GM11168 (cell line): ENCODE data around the gene ALDH4A1.

ENCODE experiments used
- in situ Hi-C: fragments of 300-500 bp; cut with MboI; formaldehyde crosslinking; loops from one replicate; pipeline ENCODE4 v1.12.0; 2022; ENCODE audit warnings: low sequenced_read_pairs; ENCODE audit not compliant: unreplicated experiment

Gene ALDH4A1

DNA sequence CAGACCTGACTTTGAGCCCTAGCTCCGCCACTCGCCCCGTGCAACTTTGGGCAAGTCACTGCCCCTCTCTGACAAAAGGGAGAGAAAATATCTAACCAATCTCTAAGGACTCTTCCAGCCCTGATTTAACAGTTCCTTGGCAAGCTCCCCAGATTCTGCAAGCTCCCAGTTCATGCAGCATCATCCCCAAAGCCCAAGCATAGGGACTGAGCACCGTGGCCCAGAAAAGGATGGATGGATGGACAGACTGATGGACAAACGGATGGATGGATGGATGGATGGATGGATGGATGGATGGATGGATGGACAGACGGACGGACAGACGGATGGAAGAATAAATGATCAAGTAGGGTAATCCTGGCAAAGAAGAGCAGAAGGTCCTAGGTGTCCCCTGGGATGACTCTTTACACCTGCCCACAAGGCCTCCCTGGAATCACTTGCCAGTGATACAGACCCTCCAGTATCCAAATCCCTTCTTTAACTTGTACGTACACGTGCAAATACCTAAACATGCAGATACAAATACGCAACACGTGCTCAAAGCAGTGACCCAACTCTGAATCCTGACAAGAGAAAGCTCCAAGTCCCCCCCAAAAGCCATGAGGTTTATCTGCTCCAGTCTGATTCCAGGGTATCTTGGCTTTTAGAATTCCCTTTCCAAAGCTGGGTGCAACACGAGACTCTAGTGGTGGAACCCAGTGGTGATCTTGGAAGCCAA, 38.1 kb upstream of the ALDH4A1 start:
- in situ Hi-C loops, result no loop called here

DNA sequence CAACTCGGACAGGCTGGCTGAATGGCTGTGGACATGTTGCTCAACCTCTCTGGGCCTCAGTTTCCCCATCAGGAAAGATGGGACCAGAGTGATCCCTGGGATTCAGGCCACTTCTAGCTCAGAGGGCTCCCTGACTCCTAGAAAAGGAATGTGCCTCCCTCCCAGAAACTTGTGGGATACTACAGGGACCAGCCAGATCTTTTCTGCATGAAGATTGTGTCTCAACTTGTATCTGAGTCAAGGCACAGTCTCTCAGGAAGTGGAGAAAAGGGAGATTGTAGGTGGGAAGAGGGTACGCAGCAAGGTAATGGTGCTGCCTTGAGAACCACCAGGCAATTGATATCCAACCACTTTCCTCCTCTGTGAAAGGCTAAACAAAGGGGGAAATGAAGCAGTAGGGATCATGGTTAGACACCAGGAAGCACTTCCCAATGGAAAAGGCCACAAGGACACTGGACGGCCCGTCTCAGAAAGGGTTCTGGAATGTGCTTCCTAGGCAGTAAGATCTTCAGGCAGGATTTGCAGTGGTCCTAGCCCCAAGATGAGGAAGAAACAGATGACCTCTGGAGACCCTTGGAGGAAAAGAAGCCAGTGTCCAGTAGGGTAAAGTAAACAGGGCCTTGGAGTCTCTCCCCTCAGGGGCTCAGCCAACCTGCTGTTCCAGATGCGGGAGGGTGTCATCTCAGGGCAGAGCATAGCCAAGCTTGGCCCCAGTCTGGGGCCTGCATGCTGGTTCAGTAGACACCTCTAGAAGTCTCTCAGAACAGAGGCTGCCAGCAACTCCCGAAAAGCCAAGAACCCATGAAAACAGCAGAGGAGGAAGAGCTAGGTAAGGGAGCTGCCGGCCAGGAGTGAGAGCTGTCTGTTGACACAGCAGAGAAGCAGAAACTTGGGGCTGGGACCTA, 37.3 kb upstream of the ALDH4A1 start:
- in situ Hi-C loops, result no loop called here

DNA sequence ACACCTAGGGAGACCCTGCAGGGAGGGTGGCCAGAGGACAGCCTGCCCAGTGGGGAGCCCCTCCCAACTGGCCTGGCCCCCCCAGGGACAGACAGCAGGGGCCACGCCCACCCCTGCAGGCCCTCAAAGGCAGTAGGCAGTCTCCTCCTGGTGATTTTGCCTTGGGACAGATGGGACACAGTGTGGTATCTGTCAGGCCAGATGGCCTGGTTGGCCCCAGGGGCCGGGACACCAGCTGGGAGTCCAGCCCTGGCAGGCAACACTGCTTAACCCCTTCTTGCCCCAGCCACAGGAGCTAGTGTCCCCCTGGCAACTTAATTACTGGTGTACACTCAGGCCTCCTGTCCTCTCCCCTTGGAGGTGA, 36.3 kb upstream of the ALDH4A1 start:
- in situ Hi-C loops, result no loop called here

DNA sequence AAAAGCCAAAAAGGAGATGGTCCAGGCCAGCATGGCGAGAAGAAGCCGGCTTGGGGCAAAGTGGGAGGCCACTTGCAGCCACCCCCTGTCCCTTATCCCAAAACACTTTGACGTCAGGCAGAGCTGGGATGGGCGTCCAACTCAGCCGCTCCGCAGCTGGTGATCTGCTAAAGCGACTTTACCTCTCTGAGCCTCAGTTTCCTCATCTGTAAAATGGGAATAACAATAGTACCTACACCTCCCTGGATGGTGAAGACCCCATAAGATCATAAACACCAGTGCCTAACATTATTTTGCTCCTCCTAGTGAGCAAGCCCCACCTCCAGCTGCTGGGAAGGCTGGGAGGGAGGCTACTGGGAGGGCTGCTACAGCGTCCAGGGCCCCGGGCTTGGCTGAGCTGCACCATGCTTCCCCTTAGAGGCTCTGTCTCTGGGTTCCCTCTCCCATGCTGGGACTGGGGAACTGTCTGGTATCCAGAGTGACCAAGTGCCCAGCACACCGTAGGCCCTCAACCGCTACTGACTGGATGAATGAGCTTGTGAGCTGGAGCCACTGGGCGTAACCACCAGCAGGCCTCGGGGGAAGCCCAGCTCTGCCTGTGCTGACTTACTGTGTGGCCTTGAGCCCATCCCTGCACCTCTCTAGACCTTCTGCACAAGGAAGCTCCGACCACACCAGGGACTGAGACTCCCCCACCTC, 35.8 kb upstream of the ALDH4A1 start:
- in situ Hi-C loops, result no loop called here

DNA sequence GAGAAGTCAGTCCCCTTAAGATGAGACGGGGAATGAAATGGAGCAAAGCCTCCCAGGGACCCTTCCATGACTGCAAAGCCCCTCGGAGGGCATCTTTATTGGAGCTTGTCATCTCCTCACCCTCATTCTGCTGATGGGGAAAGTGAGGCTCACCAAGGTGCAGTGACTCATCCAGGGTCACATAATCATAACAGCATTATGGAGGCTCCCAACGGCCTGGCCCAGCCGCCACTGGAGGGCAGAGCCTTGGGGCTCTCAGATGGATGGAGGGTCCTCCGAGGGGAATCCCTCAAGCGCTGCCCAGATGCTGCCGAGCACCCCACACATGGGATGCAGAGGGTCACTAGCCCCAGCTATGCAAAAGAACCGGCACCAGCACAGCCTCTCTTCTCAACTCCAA, 35.2 kb upstream of the ALDH4A1 start:
- in situ Hi-C loops, result no loop called here

DNA sequence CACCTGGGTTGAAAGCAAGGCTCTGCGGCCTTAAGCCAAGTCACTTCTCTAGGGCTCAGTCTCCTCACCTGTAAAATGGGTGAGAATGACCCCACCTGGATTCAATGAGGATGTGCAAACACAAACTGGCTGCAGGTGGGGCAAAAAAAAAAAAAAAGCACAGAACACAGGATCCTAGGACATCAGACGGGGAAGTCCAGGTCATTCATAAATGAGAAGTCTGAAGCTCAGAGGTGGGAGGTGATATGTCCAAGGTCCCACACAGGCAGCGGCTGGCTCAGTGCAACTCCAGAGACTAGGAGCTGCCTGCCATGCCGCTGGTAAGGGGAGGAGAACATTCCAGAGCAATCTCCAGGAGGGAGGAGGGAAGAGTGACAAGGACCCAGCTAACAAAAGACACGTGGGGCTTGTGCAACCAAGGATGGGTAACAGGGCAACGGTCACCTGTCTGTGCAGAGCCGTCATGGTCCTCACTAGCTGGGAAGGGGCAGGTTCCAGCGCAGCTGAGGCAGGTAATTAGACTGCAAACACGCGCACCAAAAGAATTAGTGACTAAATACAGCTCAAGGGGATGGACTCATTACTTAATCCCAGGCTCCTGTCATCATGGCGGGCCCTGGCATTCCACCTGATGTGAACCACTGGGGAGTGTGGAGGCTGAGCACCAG, 34.6 kb upstream of the ALDH4A1 start:
- in situ Hi-C loops, result no loop called here

DNA sequence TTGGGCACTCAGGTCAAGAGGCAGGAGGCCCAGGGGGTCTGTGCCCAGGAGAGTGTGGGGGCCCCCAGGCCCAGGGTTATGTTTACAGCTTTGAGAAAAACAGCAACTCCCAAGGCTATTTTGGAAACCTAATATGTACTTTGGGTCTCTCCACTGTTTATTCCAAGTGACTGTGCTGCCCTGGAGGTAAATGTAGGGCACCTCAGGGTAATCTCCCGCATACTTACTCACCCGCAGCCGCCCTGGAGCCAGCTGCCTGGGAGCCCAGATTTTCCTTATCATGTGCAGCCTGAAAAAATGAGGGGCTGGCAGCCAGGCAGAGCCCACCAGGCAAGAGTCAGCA, 34.1 kb upstream of the ALDH4A1 start:
- in situ Hi-C loops, result no loop called here

DNA sequence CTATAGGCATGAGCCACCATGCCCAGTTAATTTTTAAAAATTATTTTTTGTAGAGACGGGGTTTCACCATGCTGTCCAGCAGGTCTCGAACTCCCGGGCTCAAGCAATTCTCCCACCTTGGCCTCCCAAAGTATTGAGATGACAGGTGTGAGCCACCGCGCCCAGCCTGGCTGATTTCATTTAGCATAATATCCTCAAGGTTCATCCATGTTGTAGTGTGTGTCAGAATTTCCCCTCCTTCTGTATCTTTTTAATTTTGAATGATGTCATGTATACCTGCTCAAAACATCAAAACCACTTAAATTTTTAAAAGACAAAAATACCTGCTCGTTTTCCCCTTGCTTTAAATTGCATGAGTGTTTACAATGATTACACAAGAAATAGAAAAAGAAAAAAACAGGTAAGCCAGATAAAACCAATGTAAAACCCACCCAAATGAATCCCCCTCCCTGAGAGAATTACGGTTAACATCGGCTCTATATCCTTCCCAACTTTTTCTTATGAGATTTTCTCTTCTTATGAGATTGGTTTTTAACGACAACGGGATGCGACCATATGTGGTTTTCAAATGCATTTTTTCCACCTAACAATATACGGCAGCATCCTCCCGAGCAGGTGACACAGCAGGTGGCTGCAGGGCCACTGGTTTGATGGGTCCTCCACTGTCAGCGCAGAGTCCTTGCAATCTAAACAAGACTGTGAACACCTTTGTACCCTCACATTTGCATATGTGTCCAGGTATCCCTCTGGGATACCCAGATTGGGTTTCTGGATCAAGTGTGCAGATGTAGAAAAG, 32.0 kb upstream of the ALDH4A1 start:
- in situ Hi-C loops, result no loop called here

DNA sequence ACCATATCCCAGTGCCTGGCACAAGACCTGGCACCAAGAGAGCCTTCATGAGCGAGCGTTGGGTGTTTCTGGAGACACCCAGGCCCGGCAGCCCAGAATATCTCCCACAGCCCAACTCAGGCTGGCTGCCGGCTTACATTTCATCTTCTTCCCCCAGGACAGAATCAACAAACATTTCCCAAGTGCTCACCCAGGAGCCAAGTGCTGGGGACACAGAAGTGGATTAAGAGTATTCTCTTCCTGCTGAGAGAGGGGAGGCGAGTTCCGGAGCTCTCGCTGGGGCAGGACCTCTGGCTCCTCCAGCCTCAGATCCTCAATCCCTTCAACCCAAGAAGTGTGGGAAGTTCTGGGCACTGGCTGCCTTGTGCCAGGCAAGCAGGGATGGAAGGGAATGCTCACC, 30.5 kb upstream of the ALDH4A1 start:
- in situ Hi-C loops, result no loop called here

DNA sequence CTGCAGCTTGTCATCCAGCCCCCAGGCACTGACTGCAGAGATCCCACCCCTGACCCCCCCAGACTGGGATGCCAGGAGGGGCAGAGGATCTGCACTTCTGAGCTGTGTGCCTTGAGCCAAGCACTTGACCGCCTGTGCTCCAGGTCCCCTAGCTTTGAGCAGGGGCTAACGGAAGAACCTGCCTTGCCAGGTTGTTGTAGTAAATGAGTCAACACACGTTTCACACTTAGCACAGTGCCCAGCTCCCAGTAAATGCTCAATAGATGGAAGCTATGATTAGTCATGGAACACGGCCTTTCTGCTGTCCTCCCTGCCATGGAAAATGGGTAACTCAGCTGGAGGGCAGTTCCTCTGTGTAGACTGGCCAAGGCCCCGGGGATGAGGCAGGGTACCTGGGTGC, 30.0 kb upstream of the ALDH4A1 start:
- in situ Hi-C loops, result no loop called here

DNA sequence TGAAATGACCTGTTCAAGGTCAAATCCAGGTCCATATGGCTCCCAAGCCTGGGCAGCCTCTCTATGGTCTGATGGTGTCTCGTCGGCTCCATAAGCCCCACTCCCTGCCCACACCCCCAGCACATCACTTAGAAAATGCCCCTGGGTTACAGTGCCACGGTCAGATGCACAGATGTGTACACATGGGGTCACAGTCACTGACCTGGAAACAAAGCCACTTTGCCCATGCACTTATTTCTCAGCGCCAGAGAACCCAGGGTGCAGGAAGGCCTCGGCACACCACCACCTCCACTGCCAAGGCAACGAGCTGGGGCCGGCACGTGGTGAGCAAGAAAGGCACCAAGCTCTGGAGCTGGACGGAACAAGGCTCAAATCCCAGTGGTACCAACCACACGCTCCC, 29.4 kb upstream of the ALDH4A1 start:
- in situ Hi-C loops, result no loop called here

DNA sequence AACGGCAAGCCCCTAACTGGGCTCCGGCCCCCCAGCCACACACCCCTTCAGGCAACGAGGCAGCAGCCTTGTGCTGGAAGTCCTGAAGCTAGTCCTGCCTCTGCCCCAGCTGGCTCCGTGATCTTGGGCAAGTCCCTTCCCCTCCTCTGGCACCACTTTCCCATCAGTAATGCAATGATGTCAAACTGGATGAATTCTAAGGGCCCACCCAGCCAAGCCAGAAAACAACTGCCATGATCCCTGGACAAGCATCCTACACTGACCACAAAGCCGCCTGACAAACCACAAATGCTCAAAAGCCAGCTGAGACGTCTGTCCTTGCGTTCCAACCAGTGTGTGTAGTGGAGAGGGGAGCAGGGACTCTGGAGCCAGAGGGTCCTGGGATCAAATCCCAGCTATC, 27.3 kb upstream of the ALDH4A1 start:
- in situ Hi-C loops, result no loop called here

DNA sequence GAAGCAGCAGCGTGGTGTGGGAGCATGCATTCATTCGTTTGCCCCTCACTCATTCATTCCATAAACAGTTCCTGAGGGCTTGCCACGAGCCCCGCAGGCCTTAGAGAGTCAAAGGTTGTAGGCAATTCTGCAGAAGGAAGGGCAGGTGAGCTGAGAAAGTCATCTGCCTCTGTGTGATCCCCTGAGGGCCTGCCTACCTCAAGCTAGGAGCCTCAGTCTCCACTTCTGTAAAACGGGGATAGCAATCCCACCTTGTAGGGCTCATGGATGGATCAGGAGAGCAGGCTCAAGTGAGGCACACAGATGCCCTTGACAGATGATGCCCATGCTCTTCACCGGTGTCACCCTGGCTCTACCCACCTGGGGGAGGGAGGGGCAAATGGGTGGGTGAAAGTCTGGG, 26.6 kb upstream of the ALDH4A1 start:
- in situ Hi-C loops, result no loop called here

DNA sequence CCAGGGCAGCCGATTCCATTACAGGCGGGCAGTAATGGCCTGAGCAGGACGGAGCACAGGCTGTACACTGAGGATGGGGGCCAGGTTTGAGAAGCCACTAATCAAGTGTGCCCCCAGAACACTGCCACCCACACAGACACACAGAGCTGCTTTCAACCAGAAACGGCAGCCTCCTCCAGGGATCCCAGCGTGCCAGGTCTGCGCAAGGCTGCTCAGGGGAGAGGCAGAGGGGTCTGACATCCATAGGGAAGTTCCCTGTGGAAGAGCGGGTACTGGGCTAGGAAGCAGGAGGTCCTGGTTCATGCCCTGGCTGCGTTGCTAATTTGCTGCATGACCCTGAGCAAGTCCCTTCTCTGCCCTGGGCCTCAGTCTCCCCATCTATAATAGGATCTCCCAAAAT, 26.1 kb upstream of the ALDH4A1 start:
- in situ Hi-C loops, result no loop called here

DNA sequence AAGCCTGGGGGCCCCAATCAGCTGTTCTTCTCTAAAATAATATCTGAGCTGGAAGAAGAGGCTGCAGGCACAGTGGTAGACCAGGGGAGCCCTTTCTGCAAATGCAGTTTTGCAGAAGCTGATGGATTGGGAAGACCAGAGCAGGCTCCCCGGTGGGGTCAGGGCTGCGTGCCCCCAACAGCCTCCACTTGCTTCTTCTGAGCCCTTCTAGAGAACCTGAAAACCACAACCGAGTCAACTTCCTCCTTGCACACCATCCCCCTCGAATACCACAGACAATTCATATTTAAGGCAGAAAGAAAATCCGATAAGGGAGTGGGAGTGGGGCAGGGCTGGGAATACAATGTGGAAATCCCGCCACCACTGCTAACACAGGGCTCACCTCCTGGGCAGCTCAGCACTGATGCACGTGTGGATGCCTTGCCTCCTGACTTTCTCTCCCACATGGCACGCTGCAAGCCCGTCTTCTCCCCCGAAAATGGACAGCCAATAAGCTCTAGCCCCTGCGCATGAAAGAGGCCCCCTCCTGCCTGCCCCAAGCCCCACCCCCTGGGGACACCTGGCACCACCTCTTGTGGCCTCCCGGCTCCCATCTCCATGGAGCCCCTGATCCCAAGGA, 25.4 kb upstream of the ALDH4A1 start:
- in situ Hi-C loops, result no loop called here

DNA sequence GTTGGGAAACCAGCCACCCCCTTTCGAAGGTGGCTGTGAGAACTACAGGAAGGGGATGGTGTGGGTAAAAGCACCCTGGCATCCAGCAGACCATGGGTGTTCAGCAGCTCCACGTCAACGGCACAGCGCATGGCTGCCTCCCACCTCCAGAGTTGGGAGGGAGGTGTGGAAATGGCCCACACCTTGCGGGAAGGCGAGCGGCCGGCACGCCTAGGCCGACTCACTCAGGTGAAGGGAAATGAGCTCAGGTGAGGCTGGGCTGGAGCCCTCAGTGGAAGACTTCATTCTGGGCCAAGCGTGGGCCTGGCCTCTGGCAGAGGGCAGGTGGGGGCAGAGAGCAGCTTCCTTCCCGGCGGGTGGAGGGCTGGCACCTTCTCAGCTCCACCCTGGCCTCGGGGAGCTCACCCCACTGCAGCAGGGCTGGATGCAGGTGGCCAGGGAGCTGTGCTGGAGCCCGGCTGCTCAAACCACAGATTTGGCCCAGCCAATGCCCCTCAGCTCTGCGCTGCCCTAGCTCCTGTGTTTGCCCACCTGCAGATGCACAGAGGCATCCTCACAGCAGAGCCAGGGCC, 24.8 kb upstream of the ALDH4A1 start:
- in situ Hi-C loops, result no loop called here

DNA sequence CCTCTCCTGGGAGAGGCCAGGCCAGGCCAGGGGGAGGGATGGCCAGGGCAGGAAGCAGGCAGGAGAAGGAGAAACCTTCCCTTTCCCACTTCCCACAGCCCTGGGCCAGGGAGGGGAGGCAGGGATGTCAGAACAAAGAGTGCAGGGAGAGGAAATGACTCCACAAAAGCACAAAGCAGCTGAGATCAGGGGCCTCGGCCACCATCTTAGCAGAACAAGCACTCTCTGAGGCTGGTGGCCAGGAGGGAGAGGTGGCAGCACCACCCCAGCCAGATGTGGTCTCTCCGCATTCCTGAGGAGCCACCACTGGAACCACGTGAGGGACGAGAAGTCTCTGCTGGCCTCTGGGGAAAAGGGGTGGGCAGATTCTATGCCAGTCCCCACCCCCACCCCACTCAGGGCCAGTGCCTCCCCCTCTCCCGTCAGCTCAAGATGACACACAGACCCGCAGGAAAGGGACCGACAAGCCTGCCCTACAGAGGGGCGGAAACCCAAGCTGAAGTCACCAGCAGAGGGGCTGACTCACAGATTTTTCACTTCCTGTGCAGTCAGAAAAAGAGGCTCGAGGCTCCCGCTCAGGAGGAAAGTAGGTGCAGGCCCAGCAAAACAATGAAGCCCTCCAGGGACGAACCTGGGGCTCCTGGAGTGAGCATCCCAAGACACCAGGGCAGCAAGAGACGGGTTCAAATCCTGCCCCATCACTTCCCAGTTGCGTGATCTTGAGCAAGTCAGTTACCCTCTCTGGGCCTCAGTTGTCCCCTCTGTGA, 24.1 kb upstream of the ALDH4A1 start:
- in situ Hi-C loops, result no loop called here

DNA sequence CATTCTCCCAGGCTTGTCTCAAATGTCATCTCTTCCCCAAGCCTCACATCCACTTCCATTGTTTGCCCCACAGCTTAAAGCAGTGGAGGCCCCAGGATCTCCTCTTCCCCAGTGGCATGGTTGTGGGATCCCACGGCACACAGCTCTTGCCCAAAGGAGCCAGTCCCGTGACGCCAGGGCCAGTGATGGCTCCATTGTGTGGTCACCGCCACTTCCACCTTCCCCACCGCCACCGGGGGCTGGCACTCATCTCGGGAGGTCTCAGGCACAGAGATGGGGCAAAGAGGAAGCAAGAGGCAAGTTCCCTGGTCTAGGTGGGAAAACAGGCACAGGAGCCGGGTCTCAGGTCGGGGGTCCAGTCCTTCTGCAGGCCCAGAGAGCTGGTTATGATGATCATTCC, 22.9 kb upstream of the ALDH4A1 start:
- in situ Hi-C loops, result no loop called here
